ENCODE measurements around the gene ST8SIA6.
A peak's percentile ranks its signal among the peaks of the same experiment; 100 is the strongest.

ST8SIA6 gene

GRCh38 chr10:17383801-17384555, 70.4 kb downstream of the ST8SIA6 start:
- no peak for DNase-seq

DNA sequence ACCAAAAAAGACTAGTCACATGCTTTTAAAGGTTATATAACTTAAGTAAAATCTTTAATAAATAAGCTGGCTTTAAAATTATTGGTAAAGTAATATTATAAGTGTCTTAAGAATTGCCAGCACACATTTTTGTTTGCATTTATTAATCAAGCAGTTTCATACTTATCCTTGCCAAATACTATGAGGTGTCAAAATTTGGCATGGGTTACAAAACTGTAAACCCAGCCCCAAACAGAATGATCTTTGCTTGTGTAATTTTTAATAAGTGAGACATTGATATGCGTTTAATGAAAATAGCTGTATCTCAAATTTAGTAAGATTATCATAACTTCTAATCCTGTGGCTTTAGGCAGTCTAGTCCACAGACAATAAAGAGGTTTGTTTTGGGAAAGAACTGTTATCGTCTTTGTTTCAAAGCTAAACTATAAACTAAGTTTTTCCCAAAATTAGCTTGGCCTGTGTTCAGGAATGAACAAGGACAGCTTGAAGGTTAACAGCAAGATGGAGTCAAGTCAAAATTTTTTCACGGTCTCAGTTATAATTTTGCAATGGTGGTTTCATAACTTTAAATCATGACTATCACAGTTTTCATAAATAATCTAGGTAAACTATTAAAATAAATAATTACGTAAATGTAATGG, 72.8 kb downstream of the ST8SIA6 start:
- no peak for DNase-seq

GRCh38 chr10:17380888-17381287, 73.5 kb downstream of the ST8SIA6 start:
- no peak for DNase-seq

DNA sequence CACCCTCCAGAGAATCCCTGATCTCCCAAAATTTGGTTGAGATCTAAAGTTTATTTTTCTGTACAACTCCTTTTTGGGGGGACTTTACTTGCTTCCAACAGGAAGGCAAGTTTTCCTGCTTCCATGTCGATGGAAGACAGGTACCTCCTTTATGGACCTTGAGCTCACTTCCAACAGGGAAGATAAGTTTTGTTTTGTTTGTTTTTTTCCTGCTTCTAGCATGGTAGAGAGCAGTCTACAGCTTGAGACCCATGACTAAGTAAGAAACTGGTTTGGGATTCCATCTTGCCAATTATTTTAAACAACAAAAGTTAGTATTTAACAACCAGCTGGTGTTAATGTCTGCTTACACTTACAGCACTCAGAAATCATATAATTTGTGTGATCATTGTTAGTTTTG, 74.4 kb downstream of the ST8SIA6 start:
- DNase-seq: no peak

DNA sequence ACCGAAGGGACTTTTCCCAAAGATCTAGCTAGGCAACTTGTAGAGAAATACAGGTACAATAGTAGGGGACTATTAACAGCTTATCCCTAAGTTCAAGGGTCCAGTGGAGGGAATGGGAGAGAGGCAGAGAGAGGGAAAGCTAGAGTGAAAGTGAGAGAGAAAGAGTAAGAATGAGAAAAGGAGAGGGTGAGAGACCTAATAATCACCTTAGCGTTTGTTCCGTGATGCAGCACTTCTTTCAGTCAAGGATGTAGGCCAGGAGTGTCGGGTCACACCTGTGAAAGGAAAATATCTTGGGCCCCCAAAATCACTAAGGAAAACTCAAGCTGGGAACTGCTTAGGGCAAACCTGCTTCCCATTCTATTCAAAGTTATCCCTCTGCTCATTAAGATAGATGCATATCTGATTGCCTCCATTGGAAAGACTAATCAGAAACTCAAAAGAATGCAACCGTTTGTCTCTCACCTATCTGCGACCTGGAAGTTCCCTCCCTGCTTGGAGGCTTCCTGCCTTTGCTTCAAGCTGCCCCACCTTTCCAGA, 75.2 kb downstream of the ST8SIA6 start:
- DNase-seq: no peak

DNA sequence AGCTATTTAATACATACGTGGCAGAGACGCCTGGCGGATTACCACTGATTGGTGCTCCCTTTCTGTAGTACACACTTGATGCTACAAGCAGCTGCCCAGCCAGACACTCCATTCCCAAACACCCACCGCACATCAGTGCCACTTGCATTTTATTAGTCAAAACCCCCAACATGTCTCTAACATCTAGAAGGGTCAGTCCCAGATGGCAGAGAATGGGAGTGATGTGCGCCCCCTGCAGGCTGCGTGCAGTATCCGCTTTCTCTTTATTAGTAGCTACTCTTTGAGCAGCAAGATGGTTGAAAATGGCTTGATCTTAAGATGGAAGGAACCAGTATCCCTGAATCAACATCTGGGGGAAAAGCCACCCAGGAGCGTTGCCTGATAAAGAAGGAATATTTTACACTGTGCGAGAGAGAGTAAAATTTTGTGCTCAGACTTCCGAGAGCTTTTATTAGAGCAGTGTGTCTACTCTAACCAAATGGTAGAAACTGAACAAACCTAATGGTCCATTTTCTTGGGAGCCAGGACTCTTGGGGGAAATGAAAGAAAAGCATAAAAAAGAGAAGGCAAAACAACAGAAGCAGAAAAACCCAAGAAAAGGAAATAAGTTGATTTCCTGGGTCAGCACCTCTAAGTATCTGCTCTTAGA, 78.3 kb downstream of the ST8SIA6 start:
- DNase-seq: no peak

DNA sequence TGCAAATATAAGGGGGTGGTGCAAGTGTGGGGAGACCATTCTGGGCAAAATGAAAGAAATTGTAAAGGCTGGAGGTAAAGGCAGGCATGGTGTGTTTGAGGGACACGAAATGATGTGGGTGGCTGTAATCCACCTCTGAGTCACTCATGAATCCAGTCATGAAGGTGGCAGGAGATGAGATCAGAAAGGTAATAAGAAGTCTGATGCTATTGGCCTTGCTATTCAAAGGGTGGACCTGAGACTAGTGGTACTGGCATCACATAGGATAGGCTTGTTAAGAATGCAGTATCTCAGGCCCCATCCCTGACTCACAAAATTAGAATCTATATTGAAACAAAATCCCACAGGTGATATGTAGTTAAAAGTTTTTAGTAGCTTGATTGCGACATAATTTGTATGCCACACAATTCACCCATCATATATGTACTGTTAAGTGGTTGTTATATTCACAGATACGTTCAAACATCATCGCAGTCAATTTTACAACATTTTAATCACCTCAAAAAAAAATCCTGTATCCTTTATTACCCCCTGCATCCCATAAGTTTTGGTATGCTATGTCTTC, 85.6 kb downstream of the ST8SIA6 start:
- DNase-seq: no peak

- no peak for DNase-seq
These were observed 87.7 kb downstream of the ST8SIA6 start for GRCh38 chr10:17366705-17367104.

GRCh38 chr10:17365402-17365801, 89.0 kb downstream of the ST8SIA6 start:
- DNase-seq: no peak

- no peak for DNase-seq
These were observed 95.9 kb downstream of the ST8SIA6 start for GRCh38 chr10:17358461-17358860.

DNA sequence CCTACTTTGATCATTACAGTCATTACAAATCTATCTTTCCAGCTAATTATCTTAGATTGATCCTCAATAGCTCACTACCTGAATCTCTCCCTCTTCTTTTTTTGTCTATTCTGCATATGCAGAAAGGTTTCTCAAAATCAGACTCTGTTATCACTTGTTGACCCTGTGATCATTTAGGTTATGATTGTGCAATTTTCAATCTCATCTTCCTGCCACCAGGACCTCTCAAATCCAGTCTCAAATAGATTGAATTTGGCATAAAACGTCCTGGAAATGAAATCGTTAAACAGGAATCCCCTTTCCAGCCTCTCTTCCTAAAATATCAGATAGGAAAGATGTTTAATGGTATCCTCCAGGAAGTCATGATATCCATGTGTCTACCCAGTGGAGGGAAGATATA, 96.6 kb downstream of the ST8SIA6 start:
- DNase-seq: no peak

GRCh38 chr10:17356820-17357219, 97.6 kb downstream of the ST8SIA6 start:
- no peak for DNase-seq

DNA sequence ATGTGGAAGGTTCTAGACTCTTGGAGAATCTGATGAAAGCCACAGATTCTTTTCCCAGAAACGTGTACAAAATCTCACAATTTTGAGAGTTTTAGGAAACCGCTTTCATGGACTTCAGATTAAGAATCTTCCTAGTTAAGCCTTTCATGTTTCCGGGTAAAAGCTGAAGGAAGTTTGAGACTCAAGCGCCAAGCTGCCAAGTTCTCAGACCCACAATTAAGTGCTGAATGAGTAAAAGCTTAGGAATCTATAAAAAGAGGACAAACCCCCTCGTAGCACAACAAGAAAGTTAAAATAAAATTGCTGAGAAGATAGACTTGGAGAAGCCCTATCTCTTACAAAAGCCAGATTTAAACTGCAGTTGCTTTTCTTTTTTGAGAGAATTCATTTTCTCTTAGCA, 99.6 kb downstream of the ST8SIA6 start:
- DNase-seq: no peak

- no peak for DNase-seq
These were observed 100.7 kb downstream of the ST8SIA6 start for GRCh38 chr10:17353568-17354300.

GRCh38 chr10:17352583-17352982, 101.8 kb downstream of the ST8SIA6 start:
- DNase-seq: no peak

DNA sequence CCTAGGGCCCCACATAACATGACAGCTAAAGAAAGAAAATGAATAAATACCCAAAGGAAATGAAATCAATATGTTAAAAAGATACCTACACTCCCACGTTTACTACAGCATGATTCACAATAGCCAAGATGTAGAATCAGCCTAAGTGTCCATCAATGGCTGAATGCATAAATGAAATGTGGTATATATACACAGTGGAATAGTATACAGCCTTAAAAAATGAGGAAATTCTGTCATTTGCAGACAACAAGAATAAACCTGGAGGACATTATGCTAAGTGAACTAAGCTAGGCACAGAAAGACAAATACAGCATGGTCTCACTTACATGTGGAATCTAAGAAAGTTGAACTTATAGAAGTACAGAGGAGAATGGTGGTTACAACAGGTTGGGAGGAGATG, 102.9 kb downstream of the ST8SIA6 start:
- DNase-seq: no peak

DNA sequence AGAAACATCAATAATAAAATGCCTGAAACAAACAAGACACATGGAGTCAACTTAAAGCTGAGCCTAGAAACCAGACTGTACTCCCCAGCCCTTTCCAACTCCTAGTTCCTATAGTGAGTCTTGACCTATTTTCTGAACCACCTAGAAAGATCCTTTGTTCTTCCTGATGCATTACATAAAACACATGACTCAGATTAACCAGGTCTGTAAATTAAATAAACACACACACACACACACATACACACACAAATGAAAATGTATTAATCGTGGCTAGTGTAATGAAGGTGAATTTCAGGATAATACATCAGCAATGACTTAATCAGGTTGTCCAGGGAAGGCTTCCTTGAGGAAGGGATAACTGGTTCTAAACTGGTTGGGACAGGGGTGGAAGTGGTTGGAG, 104.7 kb downstream of the ST8SIA6 start:
- no peak for DNase-seq

GRCh38 chr10:17348501-17349349, 105.7 kb downstream of the ST8SIA6 start:
- peak; percentile 18 for DNase-seq

- DNase-seq: no peak
These were observed 106.3 kb downstream of the ST8SIA6 start for GRCh38 chr10:17348011-17348500.

- DNase-seq: no peak
These were observed 110.2 kb downstream of the ST8SIA6 start for GRCh38 chr10:17344206-17344605.

DNA sequence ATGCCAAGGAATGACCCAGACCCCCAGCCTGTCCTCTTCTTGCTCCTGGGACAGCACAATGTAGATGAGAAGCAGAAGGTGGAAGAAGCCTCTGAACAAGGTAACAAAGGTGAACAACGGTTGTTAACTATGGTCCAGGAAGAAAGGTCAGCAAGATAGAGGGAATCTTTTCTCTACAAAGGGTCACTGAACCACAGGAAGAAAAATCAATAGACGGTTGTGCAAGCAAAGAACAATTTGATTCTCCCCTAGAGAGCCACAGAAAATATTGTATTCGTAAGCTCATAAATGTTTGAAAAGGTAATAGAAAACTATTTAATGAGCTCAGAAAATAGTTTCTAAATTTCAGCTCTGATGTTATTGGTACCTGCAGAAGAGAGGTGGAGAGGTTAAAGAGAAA, 111.3 kb downstream of the ST8SIA6 start:
- no peak for DNase-seq

Data from NCI-H524 treated with DMSO at 0.1 percent for 48 hours (cell line).